ENCODE results near the gene PLCB1. TPM values are rescaled to one million over a fixed set of nuclear protein-coding genes. Genes with fewer than 3 reads are reported as not detected.

PLCB1 gene
- total RNA-seq, 1 donor from 2014 or later: 37.4 TPM

GRCh38 chr20:8877294-8877693 is 745.2 kb downstream of the PLCB1 start:
- no peaks in the 10 kb centered on the region for H3K36me3 Mint-ChIP-seq (ENCODE audit: unreplicated experiment)

DNA sequence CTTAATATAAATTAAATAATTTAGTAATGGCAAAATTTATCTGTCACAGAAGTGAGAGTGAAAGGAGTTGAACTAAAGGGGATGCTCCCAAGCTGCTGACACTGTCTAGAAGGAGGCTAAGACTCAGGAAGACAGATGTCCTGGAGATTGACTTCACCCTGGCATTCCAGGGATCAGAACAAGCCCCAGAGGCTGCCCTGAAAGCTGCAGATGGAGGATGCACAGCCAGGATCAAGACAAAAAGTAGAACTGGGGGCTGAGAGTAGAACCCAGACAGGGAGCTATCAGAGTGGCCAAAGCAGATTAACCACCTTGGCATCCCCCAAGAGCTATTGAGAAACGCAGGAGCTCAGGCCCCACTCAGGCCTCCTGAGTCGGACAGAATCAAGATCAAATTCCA is 747.6 kb downstream of the PLCB1 start:
- Mint-ChIP-seq H3K36me3 (ENCODE audit: unreplicated experiment) (no peaks in the 10 kb centered on the region), H3K9me3 (ENCODE audit: unreplicated experiment) (no peaks in the 10 kb centered on the region), H3K4me1 (ENCODE audit: low read depth, unreplicated experiment) (peaks cover 3% of the 10 kb centered on the region), H3K27me3 (ENCODE audit: unreplicated experiment) (no peaks in the 10 kb centered on the region), H3K27ac (ENCODE audit: unreplicated experiment) (no peak overlapping the region), H3K4me3 (ENCODE audit: unreplicated experiment) (no peak overlapping the region)
- TF ChIP-seq CTCF (IDR thresholded peaks at IDR 0.05; ENCODE audit: partially characterized antibody, unreplicated experiment): no peak
- DNase-seq: no peak

More at GRCh38 chr20:8877294-8877693, 745.2 kb downstream of the PLCB1 start:
- Mint-ChIP-seq H3K27ac (ENCODE audit: unreplicated experiment) (no peak overlapping the region), H3K9me3 (ENCODE audit: unreplicated experiment) (no peaks in the 10 kb centered on the region), H3K27me3 (ENCODE audit: unreplicated experiment) (no peaks in the 10 kb centered on the region), H3K4me3 (ENCODE audit: unreplicated experiment) (no peak overlapping the region), H3K4me1 (ENCODE audit: low read depth, unreplicated experiment) (peaks cover 3% of the 10 kb centered on the region)
- no peak for TF ChIP-seq CTCF (IDR thresholded peaks at IDR 0.05; ENCODE audit: partially characterized antibody, unreplicated experiment)
- DNase-seq: no peak

- no peaks in the 10 kb centered on the region for H3K27me3 Mint-ChIP-seq (ENCODE audit: unreplicated experiment)
- H3K4me3 Mint-ChIP-seq (ENCODE audit: unreplicated experiment): no peak overlapping the region
- no peak overlapping the region for H3K27ac Mint-ChIP-seq (ENCODE audit: unreplicated experiment)
- H3K9me3 Mint-ChIP-seq (ENCODE audit: unreplicated experiment): no peaks in the 10 kb centered on the region
- TF ChIP-seq CTCF (IDR thresholded peaks at IDR 0.05; ENCODE audit: partially characterized antibody, unreplicated experiment): no peak
- H3K36me3 Mint-ChIP-seq (ENCODE audit: unreplicated experiment): no peaks in the 10 kb centered on the region
- H3K4me1 Mint-ChIP-seq (ENCODE audit: low read depth, unreplicated experiment): peaks cover 3% of the 10 kb centered on the region
- no peak for DNase-seq
These were observed 748.2 kb downstream of the PLCB1 start for GRCh38 chr20:8880085-8880853.

- DNase-seq: no peak
- H3K9me3 Mint-ChIP-seq (ENCODE audit: unreplicated experiment): peaks cover 3% of the 10 kb centered on the region
- no peaks in the 10 kb centered on the region for H3K4me1 Mint-ChIP-seq (ENCODE audit: low read depth, unreplicated experiment)
- no peak overlapping the region for H3K4me3 Mint-ChIP-seq (ENCODE audit: unreplicated experiment)
- TF ChIP-seq CTCF (IDR thresholded peaks at IDR 0.05; ENCODE audit: partially characterized antibody, unreplicated experiment): no peak
- peaks cover 28% of the 10 kb centered on the region for H3K36me3 Mint-ChIP-seq (ENCODE audit: unreplicated experiment)
- no peak overlapping the region for H3K27ac Mint-ChIP-seq (ENCODE audit: unreplicated experiment)
- H3K27me3 Mint-ChIP-seq (ENCODE audit: unreplicated experiment): no peaks in the 10 kb centered on the region
These were observed 759.0 kb downstream of the PLCB1 start for GRCh38 chr20:8891039-8891438.

DNA sequence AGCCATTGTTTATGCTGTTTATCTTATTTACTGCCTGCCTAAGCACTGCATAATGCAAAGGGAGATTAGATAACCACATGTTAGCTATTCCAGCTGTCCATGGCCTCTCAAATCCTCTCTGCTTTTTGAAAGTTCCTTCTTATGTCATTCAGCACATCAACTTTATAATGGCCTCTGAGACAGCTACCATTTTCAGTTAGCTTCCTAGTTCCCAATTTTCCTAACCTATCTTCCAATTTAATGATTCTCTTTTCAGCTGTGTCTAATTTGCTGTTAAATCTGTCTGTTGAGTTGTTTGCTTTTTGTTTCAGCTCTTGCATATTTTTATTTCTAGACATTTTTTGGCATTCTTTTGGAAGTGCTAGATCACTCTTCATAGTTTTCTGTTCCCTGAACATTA is 763.4 kb downstream of the PLCB1 start:
- H3K9me3 Mint-ChIP-seq (ENCODE audit: unreplicated experiment): peaks cover 3% of the 10 kb centered on the region
- H3K27me3 Mint-ChIP-seq (ENCODE audit: unreplicated experiment): no peaks in the 10 kb centered on the region
- no peak overlapping the region for H3K27ac Mint-ChIP-seq (ENCODE audit: unreplicated experiment)
- peaks cover 21% of the 10 kb centered on the region for H3K36me3 Mint-ChIP-seq (ENCODE audit: unreplicated experiment)
- H3K4me3 Mint-ChIP-seq (ENCODE audit: unreplicated experiment): no peak overlapping the region
- no peak for DNase-seq
- TF ChIP-seq CTCF (IDR thresholded peaks at IDR 0.05; ENCODE audit: partially characterized antibody, unreplicated experiment): no peak
- no peaks in the 10 kb centered on the region for H3K4me1 Mint-ChIP-seq (ENCODE audit: low read depth, unreplicated experiment)
